Glutamatergic neuron (in vitro differentiated cells): ENCODE data around the gene GSTA4. TPM values are rescaled to one million over a fixed set of nuclear protein-coding genes. Genes with fewer than 3 reads are reported as not detected.

Experiments used
- DNase-seq: peaks from one replicate; pipeline ENCODE4 v3.0.0; 2022
- H3K27ac Mint-ChIP-seq: one replicate; pipeline ENCODE4 v1.8.0; 2020; ENCODE audit warnings: mild to moderate bottlenecking, mixed read lengths, inconsistent platforms; ENCODE audit not compliant: unreplicated experiment
- H3K27me3 Mint-ChIP-seq: one replicate; pipeline ENCODE4 v1.8.0; 2020; ENCODE audit warnings: mild to moderate bottlenecking, moderate library complexity, mixed read lengths, inconsistent platforms; ENCODE audit not compliant: unreplicated experiment
- H3K36me3 Mint-ChIP-seq: one replicate; pipeline ENCODE4 v1.8.0; 2020; ENCODE audit warnings: mild to moderate bottlenecking, mixed read lengths, inconsistent platforms; ENCODE audit not compliant: unreplicated experiment
- H3K4me1 Mint-ChIP-seq: one replicate; pipeline ENCODE4 v1.8.0; 2020; ENCODE audit warnings: mild to moderate bottlenecking, low read depth, mixed read lengths, inconsistent platforms; ENCODE audit not compliant: unreplicated experiment
- H3K4me3 Mint-ChIP-seq: one replicate; pipeline ENCODE4 v1.8.0; 2020; ENCODE audit warnings: mild to moderate bottlenecking, mixed read lengths, inconsistent platforms; ENCODE audit not compliant: unreplicated experiment
- H3K9me3 Mint-ChIP-seq: one replicate; pipeline ENCODE4 v1.8.0; 2020; ENCODE audit warnings: mild to moderate bottlenecking, moderate library complexity, mixed read lengths, inconsistent platforms; ENCODE audit not compliant: unreplicated experiment
- CTCF ChIP-seq: fragments of 200-600 bp; sonication (generic); IDR thresholded peaks from one replicate; pipeline ENCODE4 v1.5.0; 2021; ENCODE audit not compliant: partially characterized antibody, unreplicated experiment
- total RNA-seq: library from RNA; stranded (reverse); fragmentation: NEBNext Ultra II Directional; extraction: Animal tissue kit (Norgen Biotek cat#: 25700); gene quantifications from one replicate; pipeline ENCODE4 v1.2.1, GENCODE V29; 2021; ENCODE audit not compliant: unreplicated experiment

Gene GSTA4
- total RNA-seq, 1 donor from 2014 or later, result 81.1 TPM

GRCh38 chr6:53027131-53027718, 32.1 kb upstream of the GSTA4 start:
- peaks cover 1% of the 10 kb centered on the region for H3K9me3 Mint-ChIP-seq
- H3K27me3 Mint-ChIP-seq, result no peaks in the 10 kb centered on the region
- H3K27ac Mint-ChIP-seq, result peak overlapping the region; percentile 59
- TF ChIP-seq CTCF, result no peak
- H3K4me3 Mint-ChIP-seq, result no peak overlapping the region
- H3K36me3 Mint-ChIP-seq, result peaks cover 4% of the 10 kb centered on the region
- peaks cover 25% of the 10 kb centered on the region for H3K4me1 Mint-ChIP-seq
- DNase-seq, result no peak

GRCh38 chr6:53026526-53026925, 31.4 kb upstream of the GSTA4 start:
- no peak for TF ChIP-seq CTCF

GRCh38 chr6:53023323-53023722, 28.2 kb upstream of the GSTA4 start:
- no peaks in the 10 kb centered on the region for H3K27me3 Mint-ChIP-seq
- peaks cover 4% of the 10 kb centered on the region for H3K36me3 Mint-ChIP-seq
- H3K27ac Mint-ChIP-seq, result no peak overlapping the region
- no peak for TF ChIP-seq CTCF
- no peaks in the 10 kb centered on the region for H3K9me3 Mint-ChIP-seq
- H3K4me3 Mint-ChIP-seq, result no peak overlapping the region
- DNase-seq, result no peak
- H3K4me1 Mint-ChIP-seq, result peaks cover 7% of the 10 kb centered on the region

More at GRCh38 chr6:53026526-53026925, 31.4 kb upstream of the GSTA4 start:
- no peak for DNase-seq
- Mint-ChIP-seq H3K27ac (no peak overlapping the region), H3K4me1 (peaks cover 25% of the 10 kb centered on the region), H3K27me3 (no peaks in the 10 kb centered on the region), H3K9me3 (peaks cover 1% of the 10 kb centered on the region), H3K4me3 (no peak overlapping the region), H3K36me3 (peaks cover 4% of the 10 kb centered on the region)

- H3K4me1 Mint-ChIP-seq, result peaks cover 2% of the 10 kb centered on the region
- no peak for TF ChIP-seq CTCF
- H3K27me3 Mint-ChIP-seq, result no peaks in the 10 kb centered on the region
- H3K36me3 Mint-ChIP-seq, result peaks cover 12% of the 10 kb centered on the region
- no peaks in the 10 kb centered on the region for H3K9me3 Mint-ChIP-seq
- no peak for DNase-seq
- no peak overlapping the region for H3K27ac Mint-ChIP-seq
- H3K4me3 Mint-ChIP-seq, result no peak overlapping the region
These were observed 25.1 kb upstream of the GSTA4 start for GRCh38 chr6:53020005-53020744.

GRCh38 chr6:53018446-53018845, 23.4 kb upstream of the GSTA4 start:
- TF ChIP-seq CTCF, result no peak
- no peak overlapping the region for H3K4me3 Mint-ChIP-seq
- no peaks in the 10 kb centered on the region for H3K27me3 Mint-ChIP-seq
- peaks cover 2% of the 10 kb centered on the region for H3K4me1 Mint-ChIP-seq
- H3K27ac Mint-ChIP-seq, result no peak overlapping the region
- DNase-seq, result no peak
- peaks cover 11% of the 10 kb centered on the region for H3K36me3 Mint-ChIP-seq
- no peaks in the 10 kb centered on the region for H3K9me3 Mint-ChIP-seq
